Kidney (tissue), 14 donors: Measurements from ENCODE around the gene MICAL2. TPM values are rescaled to one million over a fixed set of nuclear protein-coding genes. Genes with fewer than 3 reads are reported as not detected.

Experiments used
- DNase-seq, 5 donors: peaks; one replicate each; pipeline ENCODE4 v3.0.0-alpha.2; 2013 to 2020
- FAIRE-seq: peaks from 2 replicates; lab custom pipeline; 2012; peaks lifted over from hg19 to GRCh38; lab: Jason Lieb, UNC
- H3K27ac ChIP-seq, 2 donors: one replicate each; pipeline ENCODE4 v1.7.0; 2013; ENCODE audit warnings: low read depth in 2 of 2, low read length in 2 of 2, inconsistent platforms in 1 of 2
- H3K27me3 ChIP-seq: one replicate; pipeline ENCODE4 v1.7.1; 2013; ENCODE audit warnings: low read length, inconsistent platforms; ENCODE audit not compliant: control insufficient read depth, insufficient read depth
- H3K36me3 ChIP-seq, 3 donors: one replicate each; pipeline versions ENCODE4 v1.7.0 to v1.7.1; 2013; ENCODE audit warnings: low read length in 3 of 3, control low read depth in 1 of 3, inconsistent platforms in 1 of 3; ENCODE audit not compliant: insufficient read depth in 3 of 3, control insufficient read depth in 2 of 3
- H3K4me1 ChIP-seq, 3 donors: one replicate each; pipeline versions ENCODE4 v1.7.0 to v1.7.1; 2013; ENCODE audit warnings: low read length in 3 of 3, inconsistent platforms in 1 of 3, low read depth in 1 of 3; ENCODE audit not compliant: control insufficient read depth in 2 of 3, insufficient read depth in 2 of 3
- H3K4me3 ChIP-seq, 3 donors: one replicate each; pipeline versions ENCODE4 v1.7.0 to v1.8.1; 2013; ENCODE audit warnings: low read length in 3 of 3, control low read depth in 1 of 3, inconsistent platforms in 1 of 3
- H3K9ac ChIP-seq, 3 donors: one replicate each; pipeline versions ENCODE4 v1.7.0 to v1.7.1; 2013; ENCODE audit warnings: low read length in 3 of 3, control low read depth in 1 of 3, inconsistent platforms in 1 of 3
- H3K9me3 ChIP-seq, 3 donors: one replicate each; pipeline versions ENCODE4 v1.7.0 to v1.7.1; 2013; ENCODE audit warnings: low read length in 3 of 3, control low read depth in 1 of 3, inconsistent platforms in 1 of 3; ENCODE audit not compliant: control insufficient read depth in 2 of 3, insufficient read depth in 1 of 3
- CTCF ChIP-seq: IDR thresholded peaks from 3 replicates; pipeline ENCODE4 v1.5.1; 2012; ENCODE audit warnings: mild to moderate bottlenecking, moderate library complexity, borderline replicate concordance; ENCODE audit not compliant: insufficient read depth; ENCODE audit errors: extremely low read depth
- intact Hi-C: fragments of 100-400 bp; cut with DNase I; formaldehyde crosslinking; loops from one replicate; pipeline ENCODE4 v1.11.1; 2022
- polyA plus RNA-seq: library from polyadenylated mRNA; stranded (reverse); fragments of 350-450 nt; fragmentation: Illumina TruSeq; extraction: RNeasy Lipid Tissue Mini Kit (QIAGEN cat#74804); gene quantifications from one replicate; pipeline ENCODE4 v1.2.3, GENCODE V29; 2014; ENCODE audit warnings: low read depth, low replicate concordance; ENCODE audit not compliant: insufficient read depth
- total RNA-seq: library from RNA; stranded (reverse); fragmentation: NEBNext Ultra II Directional; extraction: Animal tissue kit (Norgen Biotek cat#: 25700); gene quantifications from one replicate; pipeline ENCODE4 v1.2.1, GENCODE V29; 2021
- donor health status: control.
- donor health status: control.
- donor health status: control.
- donor health status: control.
- donor health status: control.
- donor health status: DM: yes; HTN: yes; CAD: no.
- donor health status: Normal renal cell carcinoma (clear cell type).

Gene MICAL2
- total and polyA plus RNA-seq, 2 donors from 2014 or later = 7.8 to 64.5 TPM

- H3K36me3 ChIP-seq = no peaks in the 10 kb centered on the region
- no peak for TF ChIP-seq CTCF
- peaks cover 0 to 5% (median 0%) of the 10 kb centered on the region in 3 donors for H3K4me1 ChIP-seq
- H3K4me3 ChIP-seq = no peak overlapping the region
- FAIRE-seq (no peak), DNase-seq (peak in 1 of 5 donors; percentile 4)
- no peak overlapping the region for H3K27ac ChIP-seq
- no peaks in the 10 kb centered on the region for H3K9me3 ChIP-seq
- H3K27me3 ChIP-seq = no peaks in the 10 kb centered on the region
- intact Hi-C loops = no loop called here
- H3K9ac ChIP-seq = no peak overlapping the region
Measured at GRCh38 chr11:12168114-12168513, 57.7 kb downstream of the MICAL2 start.

- intact Hi-C loops = no loop called here
- Histone ChIP-seq H3K4me3 (no peak overlapping the region), H3K9me3 (no peaks in the 10 kb centered on the region), H3K36me3 (no peaks in the 10 kb centered on the region), H3K27me3 (no peaks in the 10 kb centered on the region), H3K27ac (no peak overlapping the region), H3K9ac (no peak overlapping the region), H3K4me1 (peaks cover 0 to 5% (median 0%) of the 10 kb centered on the region in 3 donors)
- FAIRE-seq = no peak
- no peak for TF ChIP-seq CTCF
- peak in 1 of 5 donors; percentile 18 for DNase-seq
Measured at GRCh38 chr11:12169822-12170221, 59.4 kb downstream of the MICAL2 start.

- Histone ChIP-seq H3K27me3 (no peaks in the 10 kb centered on the region), H3K4me1 (peaks cover 0 to 5% (median 0%) of the 10 kb centered on the region in 3 donors), H3K9me3 (no peaks in the 10 kb centered on the region), H3K9ac (no peak overlapping the region), H3K27ac (no peak overlapping the region), H3K4me3 (no peak overlapping the region), H3K36me3 (no peaks in the 10 kb centered on the region)
- no peak for DNase-seq
- TF ChIP-seq CTCF = no peak
- intact Hi-C loops = no loop called here
- FAIRE-seq = no peak
Measured at GRCh38 chr11:12170501-12170900, 60.1 kb downstream of the MICAL2 start.

GRCh38 chr11:12170984-12171383 lies 60.6 kb downstream of the MICAL2 start:
- Histone ChIP-seq H3K4me1 (peaks cover 0 to 5% (median 0%) of the 10 kb centered on the region in 3 donors), H3K4me3 (no peak overlapping the region), H3K27me3 (no peaks in the 10 kb centered on the region), H3K9me3 (no peaks in the 10 kb centered on the region), H3K9ac (no peak overlapping the region), H3K27ac (no peak overlapping the region), H3K36me3 (no peaks in the 10 kb centered on the region)
- TF ChIP-seq CTCF = no peak
- DNase-seq = peak in 1 of 5 donors; percentile 15
- intact Hi-C loops = no loop called here
- FAIRE-seq = no peak
